Mesendoderm (in vitro differentiated cells): Measurements from ENCODE around the gene S100A7A.

Source experiments
- DNase-seq: peaks from one replicate; pipeline ENCODE4 v3.0.0; 2013
- H2AK5ac ChIP-seq: 2 replicates; pipeline ENCODE4 v1.6.1; 2013; ENCODE audit warnings: low read length, inconsistent platforms
- H2BK120ac ChIP-seq: 2 replicates; pipeline ENCODE4 v1.6.1; 2013; ENCODE audit warnings: low read depth, mild to moderate bottlenecking, low read length, moderate library complexity, mixed read lengths
- H2BK15ac ChIP-seq: replicated peaks from 2 replicates; pipeline ENCODE4 v1.6.1; 2013; ENCODE audit warnings: low read depth, mild to moderate bottlenecking, moderate library complexity
- H2BK5ac ChIP-seq: 2 replicates; pipeline ENCODE4 v1.6.1; 2013; ENCODE audit warnings: low read length, inconsistent platforms
- H3K18ac ChIP-seq: 2 replicates; pipeline ENCODE4 v1.6.1; 2013; ENCODE audit warnings: mild to moderate bottlenecking, low read length, mixed read lengths
- H3K23ac ChIP-seq: one replicate; pipeline ENCODE4 v1.6.1; 2013; ENCODE audit warnings: low read length
- H3K27ac ChIP-seq: 2 replicates; pipeline ENCODE4 v1.5.1; 2013; ENCODE audit warnings: low read depth, mild to moderate bottlenecking, inconsistent platforms, low read length, moderate library complexity
- H3K27me3 ChIP-seq: 2 replicates; pipeline ENCODE4 v1.6.1; 2013; ENCODE audit warnings: low read length, control low read depth, mild to moderate bottlenecking, inconsistent platforms; ENCODE audit not compliant: insufficient read depth, poor library complexity
- H3K36me3 ChIP-seq: 2 replicates; pipeline ENCODE4 v1.6.1; 2013; ENCODE audit warnings: low read length, inconsistent platforms; ENCODE audit not compliant: control insufficient read depth, insufficient read depth
- H3K4ac ChIP-seq: one replicate; pipeline ENCODE4 v1.6.1; 2013; ENCODE audit warnings: low read depth, mild to moderate bottlenecking, low read length, moderate library complexity
- H3K4me1 ChIP-seq: 2 replicates; pipeline ENCODE4 v1.6.1; 2013; ENCODE audit warnings: low read depth, low read length, inconsistent platforms; ENCODE audit not compliant: control insufficient read depth
- H3K4me2 ChIP-seq: 2 replicates; pipeline ENCODE4 v1.6.1; 2013; ENCODE audit warnings: low read length
- H3K4me3 ChIP-seq: 2 replicates; pipeline ENCODE4 v1.5.1; 2013; ENCODE audit warnings: mild to moderate bottlenecking, low read length
- H3K56ac ChIP-seq: one replicate; pipeline ENCODE4 v1.6.1; 2013; ENCODE audit warnings: low read length
- H3K79me1 ChIP-seq: 2 replicates; pipeline ENCODE4 v1.6.1; 2013; ENCODE audit warnings: low read length, inconsistent platforms
- H3K79me2 ChIP-seq: 2 replicates; pipeline ENCODE4 v1.6.1; 2013; ENCODE audit warnings: mild to moderate bottlenecking, low read length; ENCODE audit not compliant: control insufficient read depth, insufficient read depth
- H3K9ac ChIP-seq: 2 replicates; pipeline ENCODE4 v1.6.1; 2013; ENCODE audit warnings: low read length, inconsistent platforms
- H4K5ac ChIP-seq: one replicate; pipeline ENCODE4 v1.6.1; 2013; ENCODE audit warnings: low read length
- H4K8ac ChIP-seq: one replicate; pipeline ENCODE4 v1.6.1; 2013; ENCODE audit warnings: low read depth, mild to moderate bottlenecking, control low read depth, low read length, moderate library complexity
- WGBS: extraction: QIAGEN DNeasy Blood & Tissue Kit; methylation state at CpG from one replicate; pipeline ENCODE4 v1.1.7; 2013; ENCODE audit warnings: low lambda C conversion rate, missing lambda C conversion rate; ENCODE audit not compliant: insufficient coverage; ENCODE audit errors: extremely low coverage; 5-methylcytosine and 5-hydroxymethylcytosine counted together

Gene S100A7A

GRCh38 chr1:153374071-153374470 lies 42.2 kb upstream of the S100A7A start:
- Histone ChIP-seq H3K23ac (no peak overlapping the region), H3K4me3 (no peak overlapping the region), H3K9ac (no peak overlapping the region), H2BK15ac (no peak overlapping the region), H3K27me3 (no peaks in the 10 kb centered on the region), H3K36me3 (no peaks in the 10 kb centered on the region), H3K4ac (no peak overlapping the region), H3K18ac (no peak overlapping the region), H3K79me2 (no peaks in the 10 kb centered on the region), H2BK120ac (no peak overlapping the region), H3K4me2 (no peak overlapping the region), H3K27ac (no peak overlapping the region), H3K79me1 (no peaks in the 10 kb centered on the region), H2BK5ac (no peak overlapping the region), H3K56ac (no peak overlapping the region), H2AK5ac (no peak overlapping the region), H4K5ac (no peak overlapping the region), H4K8ac (no peak overlapping the region), H3K4me1 (no peaks in the 10 kb centered on the region)
- WGBS = no CpG with 5 or more reads among the region's 2 CpGs
- no peak for DNase-seq

GRCh38 chr1:153375511-153375910 lies 40.8 kb upstream of the S100A7A start, which contains the start of gene S100A12:
Gene S100A12, minus strand, starts transcription at chr1:153375621. Its CDS starts 1,029 bp downstream, at chr1:153374592.
- Histone ChIP-seq H2BK120ac (no peak within 1 kb of the TSS), H3K4me1 (no peaks in the 10 kb centered on the region), H3K79me2 (no peaks in the 10 kb centered on the region), H3K79me1 (no peaks in the 10 kb centered on the region), H3K4me2 (no peak within 1 kb of the TSS), H4K8ac (no peak within 1 kb of the TSS), H3K36me3 (no peaks in the 10 kb centered on the region), H3K23ac (no peak within 1 kb of the TSS), H3K9ac (no peak within 1 kb of the TSS), H2AK5ac (no peak within 1 kb of the TSS), H3K18ac (no peak within 1 kb of the TSS), H3K4ac (no peak within 1 kb of the TSS), H3K4me3 (no peak within 1 kb of the TSS), H3K27ac (no peak within 1 kb of the TSS), H2BK15ac (no peak within 1 kb of the TSS), H4K5ac (no peak within 1 kb of the TSS), H2BK5ac (no peak within 1 kb of the TSS), H3K56ac (no peak within 1 kb of the TSS), H3K27me3 (no peaks in the 10 kb centered on the region)
- no CpG with 5 or more reads among the region's 1 CpG for WGBS
- DNase-seq = no peak

- no peak overlapping the region for H3K9ac ChIP-seq
- no peak overlapping the region for H3K4me2 ChIP-seq
- no peak overlapping the region for H3K23ac ChIP-seq
- H3K4ac ChIP-seq = no peak overlapping the region
- H2AK5ac ChIP-seq = no peak overlapping the region
- H3K79me1 ChIP-seq = no peaks in the 10 kb centered on the region
- H3K27ac ChIP-seq = no peak overlapping the region
- no peak overlapping the region for H3K4me3 ChIP-seq
- H4K8ac ChIP-seq = no peak overlapping the region
- no peak overlapping the region for H2BK15ac ChIP-seq
- H4K5ac ChIP-seq = no peak overlapping the region
- no peaks in the 10 kb centered on the region for H3K4me1 ChIP-seq
- WGBS = no CpG with 5 or more reads among the region's 10 CpGs
- no peak for DNase-seq
- H3K56ac ChIP-seq = no peak overlapping the region
- no peak overlapping the region for H2BK5ac ChIP-seq
- H3K27me3 ChIP-seq = no peaks in the 10 kb centered on the region
- H3K79me2 ChIP-seq = no peaks in the 10 kb centered on the region
- H3K18ac ChIP-seq = no peak overlapping the region
- H2BK120ac ChIP-seq = no peak overlapping the region
- no peaks in the 10 kb centered on the region for H3K36me3 ChIP-seq
Observed at GRCh38 chr1:153379591-153379990, 36.7 kb upstream of the S100A7A start.

- Histone ChIP-seq H3K56ac (no peak overlapping the region), H3K27me3 (no peaks in the 10 kb centered on the region), H2AK5ac (no peak overlapping the region), H3K4me1 (no peaks in the 10 kb centered on the region), H3K36me3 (no peaks in the 10 kb centered on the region), H3K27ac (no peak overlapping the region), H3K79me2 (no peaks in the 10 kb centered on the region), H3K79me1 (no peaks in the 10 kb centered on the region), H3K4ac (no peak overlapping the region), H3K4me2 (no peak overlapping the region), H3K4me3 (no peak overlapping the region), H3K9ac (no peak overlapping the region), H2BK120ac (no peak overlapping the region), H2BK5ac (no peak overlapping the region), H3K18ac (no peak overlapping the region), H4K8ac (no peak overlapping the region), H2BK15ac (no peak overlapping the region), H3K23ac (no peak overlapping the region), H4K5ac (no peak overlapping the region)
- WGBS = no CpG with 5 or more reads among the region's 23 CpGs
- no peak for DNase-seq
Observed at GRCh38 chr1:153380711-153381110, 35.6 kb upstream of the S100A7A start.

- H3K23ac ChIP-seq = no peak overlapping the region
- H3K36me3 ChIP-seq = no peaks in the 10 kb centered on the region
- no peak overlapping the region for H2BK5ac ChIP-seq
- no peak overlapping the region for H3K4ac ChIP-seq
- no peak overlapping the region for H2BK120ac ChIP-seq
- H3K18ac ChIP-seq = no peak overlapping the region
- no peaks in the 10 kb centered on the region for H3K4me1 ChIP-seq
- no peak for DNase-seq
- no peak overlapping the region for H3K9ac ChIP-seq
- no peak overlapping the region for H4K8ac ChIP-seq
- no peak overlapping the region for H3K4me3 ChIP-seq
- WGBS = no CpG with 5 or more reads among the region's 4 CpGs
- no peaks in the 10 kb centered on the region for H3K79me2 ChIP-seq
- H3K79me1 ChIP-seq = no peaks in the 10 kb centered on the region
- H3K56ac ChIP-seq = no peak overlapping the region
- H3K27ac ChIP-seq = no peak overlapping the region
- no peak overlapping the region for H3K4me2 ChIP-seq
- H3K27me3 ChIP-seq = no peaks in the 10 kb centered on the region
- H4K5ac ChIP-seq = no peak overlapping the region
- H2BK15ac ChIP-seq = no peak overlapping the region
- no peak overlapping the region for H2AK5ac ChIP-seq
Observed at GRCh38 chr1:153384958-153385580, 31.3 kb upstream of the S100A7A start.

- DNase-seq = no peak
- H4K8ac ChIP-seq = no peak overlapping the region
Observed at GRCh38 chr1:153386500-153386901, 29.8 kb upstream of the S100A7A start.

More at GRCh38 chr1:153386500-153386901, 29.8 kb upstream of the S100A7A start:
- H3K27me3 ChIP-seq = no peaks in the 10 kb centered on the region
- no peak overlapping the region for H4K5ac ChIP-seq
- H3K27ac ChIP-seq = no peak overlapping the region
- no peaks in the 10 kb centered on the region for H3K79me2 ChIP-seq
- H3K4me3 ChIP-seq = no peak overlapping the region
- no peak overlapping the region for H3K56ac ChIP-seq
- H2BK15ac ChIP-seq = no peak overlapping the region
- H3K23ac ChIP-seq = no peak overlapping the region
- no peak overlapping the region for H3K18ac ChIP-seq
- no peak overlapping the region for H2AK5ac ChIP-seq
- no peak overlapping the region for H2BK120ac ChIP-seq
- no peaks in the 10 kb centered on the region for H3K36me3 ChIP-seq
- no peak overlapping the region for H3K4me2 ChIP-seq
- H3K4ac ChIP-seq = no peak overlapping the region
- no peaks in the 10 kb centered on the region for H3K79me1 ChIP-seq
- H3K9ac ChIP-seq = no peak overlapping the region
- no peak overlapping the region for H2BK5ac ChIP-seq
- WGBS = no CpG with 5 or more reads among the region's 5 CpGs
- H3K4me1 ChIP-seq = no peaks in the 10 kb centered on the region
